Ovary (tissue), 3 donors: ENCODE measurements around the gene DIP2C.

Experiments used
- CTCF ChIP-seq, 3 donors: fragments of 450-650 bp in 2 of 3; fragments of 200-600 bp in 1 of 3; IDR thresholded peaks; one replicate each; pipeline versions ENCODE4 v1.5.1 to v1.8.0; 2016 to 2022; ENCODE audit warnings: antibody characterized with exemption in 3 of 3, mild to moderate bottlenecking in 1 of 3
- POLR2A ChIP-seq: fragments of 450-650 bp; IDR thresholded peaks from one replicate; pipeline ENCODE4 v1.6.1; 2017; ENCODE audit warnings: antibody characterized with exemption, mild to moderate bottlenecking, moderate library complexity
- donor health status: DM: no; HTN: no; CAD: no.

- TF ChIP-seq CTCF (IDR thresholded peaks at IDR 0.05) (no peak), POLR2A (no peak)
Observed at GRCh38 chr10:490891-491571, 198.4 kb downstream of the DIP2C start.
